Fibroblast of upper back skin (primary cell): ENCODE results near the gene NPAS1.

Experiments used
- DNase-seq: peaks from one replicate; pipeline ENCODE4 v3.0.0-alpha.2; 2013

The NPAS1 gene

GRCh38 chr19:47089767-47090350 lies 70.2 kb downstream of the NPAS1 start:
- DNase-seq = no peak

GRCh38 chr19:47093254-47093653 lies 73.6 kb downstream of the NPAS1 start:
- DNase-seq = no peak

- no peak for DNase-seq
Observed at GRCh38 chr19:47093841-47094240, 74.2 kb downstream of the NPAS1 start.

- DNase-seq = no peak
Observed at GRCh38 chr19:47094557-47095475, 75.2 kb downstream of the NPAS1 start.
